HG03354 (cell line): ENCODE measurements around the gene ZNF746.
"Not testable (repeated sequence)": the region's sequence is repeated elsewhere in the genome, so short reads cannot be mapped to it uniquely, and the experiment has no call there.

Experiments used
- ATAC-seq: cut with Tn5 transposase; IDR thresholded peaks from one replicate; pipeline ENCODE4 v1.9.1; 2021; ENCODE audit warnings: mild to moderate bottlenecking; ENCODE audit not compliant: unreplicated experiment, poor library complexity, severe bottlenecking

ZNF746 gene

DNA sequence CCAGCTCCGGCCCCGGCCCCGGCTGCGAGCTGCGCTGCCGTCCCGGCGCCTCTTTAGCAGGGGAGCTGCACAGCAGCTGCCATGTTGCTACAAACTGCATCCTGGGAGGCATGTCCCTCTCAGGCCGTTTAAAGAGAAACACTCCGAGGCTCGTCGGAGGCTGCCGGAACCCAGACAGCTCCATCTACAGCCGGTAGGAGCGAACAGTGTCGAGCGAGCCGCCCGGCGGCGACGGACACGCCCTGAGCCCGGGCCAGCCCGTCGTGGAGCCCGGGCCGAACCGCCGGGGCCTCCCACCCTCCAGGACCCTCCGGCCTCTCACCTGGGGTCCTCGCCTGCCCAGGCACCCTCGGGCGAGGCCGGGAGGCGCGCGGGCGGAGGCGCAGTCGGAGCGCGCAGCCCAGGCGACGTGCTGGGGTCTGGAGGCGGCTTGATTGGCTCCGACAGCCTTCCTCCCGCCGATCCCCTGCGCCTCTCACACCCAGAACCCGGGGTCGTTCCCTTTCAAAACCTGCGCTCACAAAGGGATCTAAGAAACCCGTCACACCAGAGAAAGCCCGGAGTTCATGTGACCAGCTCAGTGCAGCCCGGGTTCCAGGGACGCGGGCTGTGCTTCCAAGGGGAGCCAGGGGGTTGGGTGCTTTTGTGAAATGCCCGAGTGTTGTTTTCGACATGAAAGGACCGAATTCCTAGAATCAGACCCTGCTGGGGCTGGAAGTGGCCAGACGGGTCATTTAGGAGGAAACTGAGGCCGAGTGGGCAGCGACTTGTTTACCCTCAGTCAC, 36.9 kb downstream of the ZNF746 start, which contains the start of gene ZNF777:
Gene ZNF777, minus strand, starts transcription at position 570 of the 785 bp plus-strand sequence. CDS start 5,040 bp downstream, outside the sequence.
- peak; percentile 97 for ATAC-seq

DNA sequence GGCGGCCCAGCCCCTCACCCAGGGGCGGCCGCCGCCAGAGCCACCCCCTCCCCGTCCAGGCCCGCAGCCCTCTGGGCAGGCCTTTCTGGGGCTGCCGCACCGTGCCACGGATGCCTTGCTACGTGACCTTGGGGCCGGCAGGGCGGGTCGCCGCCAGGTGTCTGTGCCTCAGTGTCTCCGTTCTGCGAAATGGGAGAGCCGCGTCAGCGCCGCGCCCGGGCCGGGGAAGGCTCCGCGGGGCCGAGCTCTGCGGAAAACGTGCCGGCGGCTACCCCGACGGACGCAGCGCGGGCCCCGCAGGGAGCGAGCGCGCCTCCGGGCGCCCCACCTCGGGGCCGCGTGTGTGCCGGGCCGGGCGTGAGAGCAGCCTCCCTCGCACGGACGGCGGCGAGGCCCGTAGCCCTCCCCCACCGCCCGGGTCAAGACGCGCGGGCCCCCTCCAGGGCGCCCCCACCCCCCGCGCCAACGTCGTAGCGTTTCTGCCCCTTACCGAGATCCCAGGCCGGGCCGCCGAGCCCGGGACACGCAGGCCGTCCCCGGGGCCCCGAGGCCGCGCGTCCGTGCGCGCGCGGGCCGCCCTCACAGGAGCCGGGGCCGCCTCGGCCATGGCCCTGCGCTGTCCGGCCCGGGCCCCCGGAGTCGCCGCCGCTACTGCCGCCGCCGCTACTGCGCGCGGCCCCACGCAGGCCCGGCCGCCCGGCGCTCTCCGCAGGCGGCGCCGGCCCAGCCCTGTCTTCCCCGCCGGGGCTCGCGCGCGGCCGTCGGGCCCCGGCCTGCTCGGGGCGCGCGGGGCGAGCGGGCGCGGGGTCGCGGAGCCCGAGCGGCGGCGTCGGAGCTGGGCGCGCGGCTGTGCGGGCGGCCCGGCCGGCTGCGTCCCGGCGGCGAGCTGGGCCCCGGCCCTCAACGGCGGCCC, 37.8 kb downstream of the ZNF746 start:
- ATAC-seq, result peak; percentile 41

DNA sequence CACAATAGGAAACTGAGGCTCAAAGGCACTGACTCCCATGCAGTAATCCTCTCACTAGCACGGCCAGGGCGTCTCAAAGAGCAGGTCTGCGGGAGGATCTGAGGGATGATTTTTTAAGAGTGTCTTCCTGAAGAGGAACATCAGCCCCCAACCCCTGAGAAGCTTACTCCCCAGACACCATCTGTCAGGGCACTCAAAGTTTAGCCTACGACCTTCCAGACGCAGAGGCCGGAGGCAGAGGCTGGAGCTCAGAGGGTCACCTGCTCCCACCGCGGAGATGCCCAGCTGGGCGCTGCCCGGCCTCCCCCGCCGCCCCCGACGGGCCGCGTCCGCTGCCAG, 38.4 kb downstream of the ZNF746 start:
- no peak for ATAC-seq

DNA sequence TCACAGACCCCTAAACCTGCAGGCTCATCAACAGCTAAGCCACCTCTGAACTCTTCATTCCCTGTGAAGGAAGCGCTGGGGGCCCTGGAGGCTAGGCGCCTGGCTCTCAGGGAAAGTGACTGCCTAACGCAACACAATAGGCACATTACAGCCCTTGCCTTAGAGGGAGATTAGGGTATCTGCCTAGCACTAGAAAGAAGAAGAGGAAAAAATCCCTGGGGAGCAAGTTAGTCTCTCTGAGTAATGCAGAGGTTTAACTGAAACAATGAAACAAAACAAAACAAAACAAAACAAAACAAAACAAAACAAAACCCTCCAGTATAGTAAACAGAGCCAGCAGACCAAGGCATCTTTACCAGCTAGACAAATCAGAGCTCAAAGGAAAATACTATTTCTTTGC, 39.4 kb downstream of the ZNF746 start:
- no peak for ATAC-seq

DNA sequence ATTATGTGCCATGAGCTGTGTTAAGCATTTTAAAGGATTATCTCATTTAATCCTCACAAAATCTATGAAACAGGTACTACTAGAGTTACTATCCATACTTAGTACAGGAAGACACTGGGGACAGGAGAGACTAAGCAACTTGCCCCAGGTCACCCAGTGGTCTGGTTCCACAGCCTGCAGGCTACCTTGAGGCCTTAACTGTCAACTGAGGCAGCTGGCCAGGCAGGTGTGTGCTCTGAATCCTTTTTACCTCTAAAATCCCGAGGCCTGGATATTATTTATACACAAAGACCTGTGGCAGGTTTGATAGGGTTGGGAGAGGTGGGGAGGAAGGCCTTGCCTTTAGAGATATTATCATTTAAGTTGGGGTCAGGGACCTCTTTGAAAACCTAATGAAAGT, 39.8 kb downstream of the ZNF746 start:
- ATAC-seq, result no peak

DNA sequence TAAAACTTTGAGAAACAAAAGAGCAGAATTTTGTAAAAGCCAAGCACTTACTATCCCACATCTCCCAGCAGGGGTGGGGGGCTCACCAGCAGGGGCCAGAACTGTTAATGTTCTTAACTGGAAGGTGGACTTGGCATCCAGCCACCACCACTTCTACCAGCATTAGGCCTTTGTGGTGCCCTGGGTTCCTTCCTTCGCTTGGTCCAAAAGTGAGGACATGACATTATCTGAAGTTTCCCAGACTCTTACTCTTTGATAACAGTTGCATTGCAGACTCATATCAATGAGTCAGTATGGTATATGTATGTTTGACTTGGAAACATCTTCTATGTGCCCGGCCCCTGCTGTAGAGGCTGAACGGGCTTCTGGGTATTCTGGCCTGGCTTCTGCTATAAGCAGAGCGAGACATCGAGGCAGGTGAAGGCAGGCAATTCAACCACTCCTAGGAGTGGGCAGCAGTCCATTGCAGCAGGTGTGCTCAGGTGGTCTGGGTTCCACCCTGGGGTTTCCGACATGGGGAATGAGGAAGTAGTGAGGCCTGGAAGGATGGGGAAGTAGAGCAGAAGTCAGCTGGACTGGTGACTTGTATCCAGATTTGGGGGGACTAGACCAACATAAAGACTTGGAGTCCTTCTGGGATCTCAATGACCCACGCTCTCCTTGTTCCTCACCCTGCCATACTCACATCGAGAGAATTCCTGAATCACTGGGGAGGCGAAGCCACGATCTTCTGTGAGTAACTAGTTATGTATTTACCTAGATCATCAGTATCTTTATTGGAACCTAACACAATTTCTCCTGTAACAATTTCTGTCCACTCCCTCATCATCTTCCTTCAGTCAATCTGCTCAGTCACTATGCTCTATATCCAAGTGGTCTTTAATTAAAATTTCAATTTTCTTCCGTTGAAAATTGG, 40.8 kb downstream of the ZNF746 start:
- ATAC-seq, result no peak

DNA sequence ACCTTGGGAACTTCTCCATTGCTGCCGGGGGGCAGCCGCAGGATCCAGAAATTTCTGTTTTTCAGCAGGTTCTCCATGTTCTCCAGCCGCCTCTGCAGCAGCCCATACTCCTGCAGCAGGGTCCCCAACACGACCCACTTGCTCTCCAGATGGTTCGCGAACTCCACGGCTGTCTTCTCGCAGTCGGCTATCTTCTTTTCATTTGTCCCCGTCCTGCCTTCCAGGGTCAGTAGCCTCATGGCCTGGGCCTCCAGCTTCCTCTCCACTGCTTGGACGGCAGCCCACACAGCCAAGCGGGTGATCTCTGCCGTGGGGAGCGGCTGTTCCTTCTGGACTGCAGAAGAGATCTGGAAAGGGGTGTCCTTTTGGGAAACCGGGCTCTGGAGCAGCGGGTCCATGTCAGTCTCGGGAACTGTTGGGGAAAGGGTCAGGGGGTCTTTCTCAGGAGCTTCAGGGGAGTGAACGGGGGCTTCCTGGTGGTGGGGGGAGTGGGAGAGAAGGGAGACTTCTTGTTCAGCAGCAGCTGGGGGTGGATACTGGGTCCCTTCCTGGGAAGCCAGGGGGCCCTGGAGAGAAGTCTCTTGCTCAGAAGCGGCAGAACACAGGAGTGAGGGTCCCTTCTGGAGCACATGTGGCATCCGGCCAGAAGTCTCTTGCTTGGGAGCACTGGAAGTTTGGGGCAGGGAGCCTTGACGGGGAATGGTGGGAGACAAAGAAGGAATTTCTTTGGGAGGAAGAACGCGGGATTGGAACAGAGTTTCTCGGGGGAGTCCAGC, 42.2 kb downstream of the ZNF746 start:
- ATAC-seq, result no peak

DNA sequence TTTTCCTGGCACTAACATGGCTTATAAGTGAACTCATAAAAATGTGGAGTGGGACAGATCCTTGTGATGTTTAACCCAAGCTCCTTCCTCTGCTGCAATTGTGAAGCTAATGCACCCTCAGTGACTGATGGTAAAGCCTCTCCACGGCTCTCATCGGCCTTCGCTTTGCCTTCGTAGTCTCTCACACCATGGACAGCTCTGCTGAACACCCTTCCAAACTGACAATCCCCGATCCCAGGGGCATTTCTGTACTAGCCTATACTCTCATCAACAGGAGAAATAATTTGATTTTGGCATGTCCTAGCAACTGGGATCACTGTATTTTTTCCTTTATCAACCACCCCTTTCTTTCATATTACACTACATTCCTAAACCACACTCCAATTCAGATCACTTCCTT, 42.9 kb downstream of the ZNF746 start:
- no peak for ATAC-seq

DNA sequence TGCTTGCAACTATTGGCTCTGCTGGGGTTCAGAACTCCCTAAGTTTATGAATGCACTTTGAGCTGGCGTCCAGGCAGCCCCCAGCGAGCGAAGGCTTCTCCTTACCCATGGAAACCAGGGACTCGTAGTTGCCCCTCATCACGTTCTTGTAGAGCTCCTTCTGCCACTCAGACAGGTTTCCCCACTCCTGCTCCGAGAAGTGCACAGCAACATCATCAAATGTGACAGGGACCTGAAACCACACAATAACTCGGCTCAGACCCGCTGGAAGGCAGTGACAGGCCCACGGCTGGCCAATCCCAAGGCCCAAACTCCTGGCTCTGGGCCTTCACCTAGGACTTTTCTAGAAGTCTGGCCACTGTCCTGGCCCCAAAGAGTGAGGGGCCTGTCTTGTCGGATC, 43.6 kb downstream of the ZNF746 start:
- ATAC-seq, result no peak

DNA sequence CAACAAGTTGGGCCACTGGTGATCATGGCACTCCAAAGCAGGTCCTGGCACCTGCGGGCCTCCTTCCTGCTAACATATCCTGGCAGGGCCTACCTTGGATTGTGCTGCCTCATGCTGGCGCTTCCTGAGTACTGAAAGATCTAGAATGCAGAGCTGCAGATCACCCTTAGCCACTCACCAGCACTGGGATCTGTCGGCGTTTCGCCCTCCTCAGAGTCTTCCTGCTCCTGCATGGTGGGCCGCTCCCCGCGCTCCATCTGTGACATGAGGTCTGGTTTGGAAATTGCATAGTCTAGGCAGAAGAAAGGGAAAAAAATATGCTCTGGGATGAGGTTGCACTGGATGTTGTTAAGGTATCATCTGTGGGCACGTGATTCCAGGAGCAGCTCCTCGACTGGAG, 46.8 kb downstream of the ZNF746 start:
- ATAC-seq, result no peak

DNA sequence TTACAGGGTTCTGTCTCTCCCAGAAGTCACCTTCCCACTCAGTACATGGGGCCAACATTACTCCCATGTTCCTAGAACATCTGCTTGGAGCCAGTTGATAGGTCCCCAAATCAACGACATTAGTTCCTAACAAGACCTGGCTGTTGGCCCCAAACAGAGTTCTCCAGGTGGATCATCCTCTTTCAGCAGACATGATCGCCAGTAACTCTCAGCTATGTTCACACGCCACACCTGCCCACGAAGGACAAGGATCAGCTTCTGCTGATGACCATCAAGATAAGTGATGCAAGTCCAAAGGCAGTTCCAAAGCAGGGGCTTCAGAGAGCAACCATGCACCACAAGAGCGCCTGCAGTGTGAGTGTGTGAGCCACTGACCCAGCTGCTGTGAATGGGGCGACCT, 47.7 kb downstream of the ZNF746 start:
- no peak for ATAC-seq

DNA sequence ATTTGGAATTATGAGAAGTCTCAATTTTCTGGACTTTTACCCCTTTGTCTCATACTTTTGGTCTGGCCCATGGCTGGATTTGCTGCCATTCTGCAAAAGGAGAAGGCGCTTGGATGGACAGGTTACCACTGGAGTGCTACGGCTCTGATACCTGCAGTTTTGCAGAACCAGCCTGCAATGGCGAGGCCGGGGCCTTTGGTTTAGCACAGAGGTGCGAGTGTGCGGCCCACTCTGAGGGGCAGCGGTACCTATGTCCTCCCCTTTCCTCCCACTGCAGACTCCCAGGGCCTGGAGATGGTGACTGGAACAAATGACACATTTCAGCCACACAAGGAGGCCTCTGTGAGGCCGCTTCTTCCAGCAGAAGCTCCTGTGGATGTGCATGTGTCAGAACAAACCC, 48.6 kb downstream of the ZNF746 start:
- ATAC-seq, result no peak

DNA sequence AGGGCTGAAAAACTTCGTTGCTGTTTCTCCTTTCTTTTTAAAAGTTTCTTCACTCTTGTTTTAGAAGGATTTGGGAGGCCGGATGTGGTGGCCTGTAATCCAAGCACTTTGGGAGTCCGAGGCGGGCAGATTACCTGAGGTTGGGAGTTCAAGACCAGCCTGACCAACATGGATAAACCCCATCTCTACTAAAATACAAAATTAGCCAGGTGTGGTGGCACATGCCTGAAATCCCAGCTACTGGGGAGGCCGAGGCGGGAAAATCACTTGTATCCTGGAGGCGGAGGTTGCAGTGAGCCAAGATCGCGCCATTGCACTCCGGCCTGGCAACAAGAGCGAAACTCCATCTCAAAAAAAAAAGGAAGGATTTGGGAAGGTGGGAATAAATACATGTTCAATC, 51.6 kb downstream of the ZNF746 start:
- not testable (repeated sequence) for ATAC-seq

DNA sequence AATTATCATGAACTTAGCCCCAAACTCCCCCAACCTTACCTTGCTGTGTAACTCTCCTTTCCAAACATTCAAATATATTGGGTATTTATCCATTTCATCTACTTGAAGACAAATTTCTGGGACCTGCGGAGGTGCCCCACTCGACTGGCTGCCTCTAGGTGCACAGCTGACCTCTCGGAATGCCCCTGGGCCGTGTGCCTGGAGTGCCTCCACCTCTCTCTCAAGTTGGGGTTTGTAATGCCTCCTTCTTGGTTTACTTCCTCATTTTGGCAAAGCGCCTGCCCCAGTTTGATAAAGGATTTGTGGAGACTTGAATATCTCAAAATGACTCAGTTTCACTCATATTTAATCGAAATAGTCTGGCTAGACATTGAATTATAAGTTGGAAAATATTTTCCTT, 53.3 kb downstream of the ZNF746 start:
- ATAC-seq, result no peak

DNA sequence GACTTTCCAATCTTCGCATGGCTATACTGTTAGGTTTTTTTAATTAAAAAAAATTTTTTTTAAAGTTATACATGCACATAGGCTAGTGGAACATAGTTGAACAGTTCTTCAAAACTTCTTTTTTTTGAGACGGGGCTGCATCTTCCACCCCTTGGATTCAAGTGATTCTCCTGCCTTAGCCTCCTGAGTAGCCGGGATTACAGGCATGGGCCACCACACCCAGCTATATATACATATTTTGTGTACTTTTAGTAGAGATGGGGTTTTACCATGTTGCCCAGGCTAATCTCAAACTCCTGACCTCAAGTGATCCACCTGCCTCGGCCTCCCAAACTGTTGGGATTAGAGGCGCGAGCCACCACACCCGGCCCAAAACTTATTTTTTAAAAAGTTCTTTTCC, 54.1 kb downstream of the ZNF746 start:
- no peak for ATAC-seq

DNA sequence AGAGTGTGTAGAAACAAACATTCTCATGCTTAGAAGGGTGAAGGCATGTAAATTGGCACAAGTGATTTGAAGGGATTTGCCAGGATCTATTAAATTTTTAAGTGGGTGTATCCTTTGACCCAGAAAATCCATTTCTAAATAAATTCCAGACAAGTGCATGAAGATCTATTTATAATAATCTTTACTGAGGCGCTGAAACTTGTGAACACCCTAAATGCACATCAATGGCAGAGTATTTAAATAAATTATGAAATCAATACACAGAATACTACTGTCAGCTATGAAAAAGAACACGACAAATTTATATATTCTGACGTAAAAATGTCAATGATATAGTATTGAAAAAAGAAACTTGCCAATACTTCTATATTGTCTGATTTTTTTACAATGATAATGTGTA, 54.7 kb downstream of the ZNF746 start:
- ATAC-seq, result no peak

DNA sequence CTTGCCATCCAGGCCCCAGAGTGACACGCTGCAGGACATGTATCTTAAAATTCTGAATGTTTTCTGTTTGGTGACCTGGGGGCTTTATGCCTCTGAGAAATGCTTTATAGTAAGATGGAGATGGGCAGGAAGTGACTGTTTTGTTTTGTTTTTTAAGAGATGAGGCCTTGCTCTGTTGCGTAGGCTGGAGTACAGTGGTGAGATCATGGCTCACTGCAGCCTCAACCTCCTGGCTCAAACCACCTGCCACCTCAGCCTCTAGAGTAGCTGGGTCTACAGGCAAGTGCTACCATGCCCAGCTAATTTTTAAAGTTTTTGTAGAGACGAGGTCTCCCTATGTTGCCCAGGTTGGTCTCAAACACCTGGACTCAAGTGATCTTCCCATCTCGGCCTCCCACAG, 57.4 kb downstream of the ZNF746 start:
- no peak for ATAC-seq

DNA sequence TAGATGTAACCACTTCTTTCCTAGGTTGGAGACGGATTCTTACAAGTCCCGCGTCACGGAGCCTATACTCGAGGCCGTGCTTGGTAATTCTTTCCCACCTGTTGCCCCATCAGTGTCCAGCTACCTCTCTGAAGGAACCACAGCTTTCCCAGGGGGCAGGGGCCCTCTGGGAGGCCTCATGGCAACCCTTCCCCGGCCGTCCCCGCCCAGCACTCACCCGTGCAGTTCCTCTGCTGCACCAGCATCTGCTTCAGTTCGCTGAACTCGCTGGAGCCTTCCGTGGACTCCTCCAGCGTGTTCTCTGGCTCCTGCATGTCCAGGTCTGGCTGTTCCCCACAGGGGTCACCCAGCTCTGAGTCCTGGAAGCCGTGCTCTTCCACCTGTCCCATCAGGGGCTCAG, 61.3 kb downstream of the ZNF746 start:
- ATAC-seq, result no peak

DNA sequence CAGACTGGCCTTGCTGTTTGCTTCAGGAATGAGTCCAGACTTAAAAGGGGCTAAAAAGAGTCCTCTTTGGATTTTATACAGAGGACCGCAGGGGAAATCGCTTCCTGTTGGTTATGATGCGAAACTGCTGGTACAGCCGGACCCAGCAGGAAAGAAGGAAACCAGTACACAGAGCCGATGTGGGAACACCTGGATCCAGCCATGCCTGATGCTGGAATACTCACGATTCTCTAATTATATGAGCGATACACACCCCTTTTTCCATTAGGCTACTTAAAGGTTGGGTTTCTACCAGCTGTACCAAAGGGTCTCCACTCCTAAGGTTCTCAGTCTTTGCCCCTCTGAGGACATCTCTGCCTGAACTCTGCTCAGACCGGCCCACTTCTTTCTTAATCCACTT, 64.5 kb downstream of the ZNF746 start:
- ATAC-seq, result no peak
